ENCODE measurements around the gene ROBO1. TPM values are rescaled to one million over a fixed set of nuclear protein-coding genes. Genes with fewer than 3 reads are reported as not detected.

Gene ROBO1
- total RNA-seq, 1 experiment from 2014 or later = 35.5 TPM

- Histone ChIP-seq H3K79me2 (ENCODE audit: low read length) (no peaks in the 10 kb centered on the region), H3K27me3 (ENCODE audit: low read length) (peaks cover 14% of the 10 kb centered on the region; the same call in 1 of the 2 replicates), H3K4me1 (ENCODE audit: insufficient read depth, low read length) (0 out of 2 replicates have a peak, but pooled peaks cover 3% of the 10 kb centered on the region), H3K4me2 (ENCODE audit: low read length) (no peak overlapping the region), H3K9ac (ENCODE audit: low read length) (no peak overlapping the region), H3K9me2 (replicated peaks; ENCODE audit: low read length) (no peaks in the 10 kb centered on the region), H3K36me3 (ENCODE audit: low read depth, low read length) (no peaks in the 10 kb centered on the region), H3K9me3 (ENCODE audit: low read length) (no peaks in the 10 kb centered on the region), H3K27ac (ENCODE audit: low read length) (no peak overlapping the region), H4K20me1 (ENCODE audit: low read length) (no peaks in the 10 kb centered on the region), H2AFZ (ENCODE audit: low read length) (no peak overlapping the region), H3F3A (ENCODE audit: low read length, unreplicated experiment) (no peaks in the 10 kb centered on the region), H3K4me3 (ENCODE audit: low read length) (no peak overlapping the region)
- no TSS peak for BruUV-seq (replicated peaks)
- no peak for TF ChIP-seq EZH2phosphoT487 (IDR thresholded peaks at IDR 0.05; ENCODE audit: borderline replicate concordance, low read length)
- no peak for TF ChIP-seq CTCF (conservative IDR thresholded peaks at IDR 0.05; ENCODE audit: low read depth, low read length)
- no peak for TF ChIP-seq EZH2 (IDR thresholded peaks at IDR 0.05; ENCODE audit: low read length, unreplicated experiment)
- DNase-seq (no peak), ATAC-seq (no peak)
- ChIA-PET CTCF (no interaction called here), POLR2A (ENCODE audit: unreplicated experiment) (no interaction called here)
- intact Hi-C loops (cut with micrococcal nuclease) = no loop called here
Measured at GRCh38 chr3:79358327-79358726, 409.5 kb downstream of the ROBO1 start.

GRCh38 chr3:79354179-79354688 lies 413.6 kb downstream of the ROBO1 start:
- POLR2A ChIA-PET (ENCODE audit: unreplicated experiment) = no interaction called here
- H2AFZ ChIP-seq (ENCODE audit: low read length) = no peak overlapping the region
- no peak overlapping the region for H3K9ac ChIP-seq (ENCODE audit: low read length)
- ATAC-seq (no peak), DNase-seq (no peak)
- H3F3A ChIP-seq (ENCODE audit: low read length, unreplicated experiment) = no peaks in the 10 kb centered on the region
- no peak overlapping the region for H3K27ac ChIP-seq (ENCODE audit: low read length)
- TF ChIP-seq CTCF (conservative IDR thresholded peaks at IDR 0.05; ENCODE audit: low read depth, low read length) (no peak), EZH2phosphoT487 (IDR thresholded peaks at IDR 0.05; ENCODE audit: borderline replicate concordance, low read length) (no peak), EZH2 (IDR thresholded peaks at IDR 0.05; ENCODE audit: low read length, unreplicated experiment) (no peak)
- no peaks in the 10 kb centered on the region for H3K9me2 ChIP-seq (replicated peaks; ENCODE audit: low read length)
- no TSS peak for BruUV-seq (replicated peaks)
- no peak overlapping the region for H3K4me3 ChIP-seq (ENCODE audit: low read length)
- no peaks in the 10 kb centered on the region for H3K9me3 ChIP-seq (ENCODE audit: low read length)
- no peaks in the 10 kb centered on the region for H3K36me3 ChIP-seq (ENCODE audit: low read depth, low read length)
- peaks cover 11% of the 10 kb centered on the region; the same call in 1 of the 2 replicates for H3K27me3 ChIP-seq (ENCODE audit: low read length)
- H3K79me2 ChIP-seq (ENCODE audit: low read length) = no peaks in the 10 kb centered on the region
- no peak overlapping the region for H3K4me2 ChIP-seq (ENCODE audit: low read length)
- intact Hi-C loops (cut with micrococcal nuclease) = no loop called here
- H4K20me1 ChIP-seq (ENCODE audit: low read length) = no peaks in the 10 kb centered on the region
- CTCF ChIA-PET = no interaction called here
- no peaks in the 10 kb centered on the region for H3K4me1 ChIP-seq (ENCODE audit: insufficient read depth, low read length)

- H3F3A ChIP-seq (ENCODE audit: low read length, unreplicated experiment) = no peaks in the 10 kb centered on the region
- no peak for TF ChIP-seq EZH2phosphoT487 (IDR thresholded peaks at IDR 0.05; ENCODE audit: borderline replicate concordance, low read length)
- TF ChIP-seq EZH2 (IDR thresholded peaks at IDR 0.05; ENCODE audit: low read length, unreplicated experiment) = no peak
- TF ChIP-seq CTCF (conservative IDR thresholded peaks at IDR 0.05; ENCODE audit: low read depth, low read length) = no peak
- no peaks in the 10 kb centered on the region for H3K36me3 ChIP-seq (ENCODE audit: low read depth, low read length)
- ChIA-PET POLR2A (ENCODE audit: unreplicated experiment) (no interaction called here), CTCF (no interaction called here)
- H3K9ac ChIP-seq (ENCODE audit: low read length) = no peak overlapping the region
- H3K27ac ChIP-seq (ENCODE audit: low read length) = no peak overlapping the region
- H3K27me3 ChIP-seq (ENCODE audit: low read length) = peaks cover 10% of the 10 kb centered on the region; the same call in 1 of the 2 replicates
- no peak overlapping the region for H3K4me2 ChIP-seq (ENCODE audit: low read length)
- no peaks in the 10 kb centered on the region for H3K9me2 ChIP-seq (replicated peaks; ENCODE audit: low read length)
- no peak overlapping the region for H3K4me3 ChIP-seq (ENCODE audit: low read length)
- H4K20me1 ChIP-seq (ENCODE audit: low read length) = no peaks in the 10 kb centered on the region
- no peaks in the 10 kb centered on the region for H3K79me2 ChIP-seq (ENCODE audit: low read length)
- ATAC-seq (no peak), DNase-seq (no peak)
- BruUV-seq (replicated peaks) = no TSS peak
- no peaks in the 10 kb centered on the region for H3K4me1 ChIP-seq (ENCODE audit: insufficient read depth, low read length)
- no peak overlapping the region for H2AFZ ChIP-seq (ENCODE audit: low read length)
- no peaks in the 10 kb centered on the region for H3K9me3 ChIP-seq (ENCODE audit: low read length)
- intact Hi-C loops (cut with micrococcal nuclease) = no loop called here
Measured at GRCh38 chr3:79351699-79352098, 416.1 kb downstream of the ROBO1 start.

Measured in PC-3 (cell line).